Coronary artery (tissue), 2 donors: ENCODE measurements around the gene REXO5.

Source experiments
- DNase-seq: peaks from one replicate; pipeline ENCODE4 v3.0.0-alpha.2; 2017; ENCODE audit warnings: low spot score
- H3K27ac ChIP-seq, 2 donors: fragments of 200-600 bp; sonication (generic); one replicate each; pipeline ENCODE4 v1.5.1; 2016 to 2019
- H3K4me3 ChIP-seq: fragments of 200-600 bp; sonication (generic); 2 replicates; pipeline ENCODE4 v1.5.1; 2016; ENCODE audit warnings: mild to moderate bottlenecking, moderate library complexity
- TF ChIP-seq, protein P1 (sequence below): fragments of 200-600 bp; sonication (generic); IDR thresholded peaks from one replicate; pipeline ENCODE4 v1.5.1; 2019; ENCODE audit warnings: antibody characterized with exemption

Gene REXO5

DNA sequence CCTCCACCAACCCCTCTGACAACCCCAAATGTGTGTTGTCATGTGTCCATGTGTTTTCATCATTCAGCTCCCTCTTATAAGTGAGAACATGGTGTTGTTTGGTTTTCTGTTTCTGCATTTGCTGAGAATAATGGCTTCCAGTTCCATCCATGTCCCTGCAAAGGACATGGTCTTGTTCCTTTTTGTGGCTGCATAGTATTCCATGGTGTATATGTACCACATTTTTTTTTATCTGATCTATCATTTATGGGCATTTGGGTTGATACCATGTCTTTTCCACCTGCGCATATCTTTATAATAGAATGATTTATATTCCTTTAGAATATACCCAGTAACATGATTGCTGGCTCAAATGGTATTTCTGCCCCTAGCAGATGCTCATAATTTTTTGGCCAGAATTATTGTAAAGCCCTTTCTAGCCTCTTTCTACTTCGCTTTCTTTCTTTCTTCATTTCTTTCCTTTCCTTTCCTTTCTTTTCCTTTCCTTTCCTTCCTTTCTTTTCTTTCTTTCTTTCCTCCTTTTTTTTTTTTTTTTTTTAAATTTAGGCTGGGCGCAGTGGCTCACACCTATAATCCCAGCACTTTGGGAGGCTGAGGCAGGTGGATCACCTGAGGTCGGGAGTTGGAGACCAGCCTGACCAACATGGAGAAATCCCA is 12.7 kb downstream of the REXO5 start:
- DNase-seq: no peak
- TF ChIP-seq, protein P1, sequence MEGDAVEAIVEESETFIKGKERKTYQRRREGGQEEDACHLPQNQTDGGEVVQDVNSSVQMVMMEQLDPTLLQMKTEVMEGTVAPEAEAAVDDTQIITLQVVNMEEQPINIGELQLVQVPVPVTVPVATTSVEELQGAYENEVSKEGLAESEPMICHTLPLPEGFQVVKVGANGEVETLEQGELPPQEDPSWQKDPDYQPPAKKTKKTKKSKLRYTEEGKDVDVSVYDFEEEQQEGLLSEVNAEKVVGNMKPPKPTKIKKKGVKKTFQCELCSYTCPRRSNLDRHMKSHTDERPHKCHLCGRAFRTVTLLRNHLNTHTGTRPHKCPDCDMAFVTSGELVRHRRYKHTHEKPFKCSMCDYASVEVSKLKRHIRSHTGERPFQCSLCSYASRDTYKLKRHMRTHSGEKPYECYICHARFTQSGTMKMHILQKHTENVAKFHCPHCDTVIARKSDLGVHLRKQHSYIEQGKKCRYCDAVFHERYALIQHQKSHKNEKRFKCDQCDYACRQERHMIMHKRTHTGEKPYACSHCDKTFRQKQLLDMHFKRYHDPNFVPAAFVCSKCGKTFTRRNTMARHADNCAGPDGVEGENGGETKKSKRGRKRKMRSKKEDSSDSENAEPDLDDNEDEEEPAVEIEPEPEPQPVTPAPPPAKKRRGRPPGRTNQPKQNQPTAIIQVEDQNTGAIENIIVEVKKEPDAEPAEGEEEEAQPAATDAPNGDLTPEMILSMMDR: no peak
- Histone ChIP-seq H3K4me3 (no peak overlapping the region), H3K27ac (no peak overlapping the region)

- no peak for DNase-seq
- TF ChIP-seq, protein P1: no peak
- Histone ChIP-seq H3K27ac (no peak overlapping the region), H3K4me3 (no peak overlapping the region)
Measured at GRCh38 chr16:20821682-20822081, 15.4 kb downstream of the REXO5 start.

GRCh38 chr16:20822521-20823325 is 16.4 kb downstream of the REXO5 start:
- DNase-seq: no peak
- TF ChIP-seq, protein P1: no peak
- Histone ChIP-seq H3K27ac (no peak overlapping the region), H3K4me3 (no peak overlapping the region)

DNA sequence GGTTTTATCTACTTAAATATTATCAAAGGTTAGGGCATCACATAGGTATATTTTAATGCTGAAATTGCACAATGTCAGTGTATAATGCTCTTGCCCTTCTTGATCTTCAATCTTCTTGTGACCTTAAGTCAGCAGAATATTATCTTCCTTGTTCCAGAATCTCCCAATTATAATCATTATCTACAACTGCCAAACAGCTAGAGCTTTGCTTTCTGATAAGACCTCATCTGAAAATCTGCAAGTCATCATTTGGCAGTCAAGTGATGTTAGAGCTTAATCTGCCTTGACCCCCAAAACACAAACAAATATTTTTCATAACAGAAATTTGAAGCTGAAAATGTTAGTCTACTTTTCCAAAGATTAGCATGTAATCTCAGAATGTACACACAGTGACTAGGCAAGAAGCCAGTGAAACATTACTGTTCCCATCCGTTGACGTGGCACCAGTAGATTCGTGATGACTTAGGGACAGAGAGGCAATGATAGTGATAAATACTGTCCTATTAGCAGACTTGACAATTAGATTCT is 19.8 kb downstream of the REXO5 start:
- TF ChIP-seq, protein P1: no peak
- Histone ChIP-seq H3K27ac (no peak overlapping the region), H3K4me3 (no peak overlapping the region)
- no peak for DNase-seq

DNA sequence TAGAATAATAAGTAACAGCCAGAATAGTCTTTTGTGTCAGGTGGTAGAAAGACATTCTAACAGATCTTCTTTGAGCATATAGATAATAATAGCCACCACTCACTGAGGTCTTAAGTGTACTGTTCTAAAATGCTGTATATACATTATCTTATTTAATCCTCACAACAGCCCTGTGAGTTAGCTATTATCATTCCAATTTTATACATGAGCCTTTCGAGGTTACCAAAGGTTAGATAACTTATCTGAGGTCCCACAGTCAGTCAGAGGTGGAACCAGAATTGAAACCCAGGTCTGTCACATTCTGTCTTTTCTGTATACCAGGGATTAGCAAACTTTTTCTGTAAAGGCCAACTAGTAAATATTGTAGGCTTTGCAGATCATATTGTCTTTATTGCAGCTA is 23.2 kb downstream of the REXO5 start:
- Histone ChIP-seq H3K27ac (no peak overlapping the region), H3K4me3 (no peak overlapping the region)
- TF ChIP-seq, protein P1: no peak

GRCh38 chr16:20830372-20830771 is 24.0 kb downstream of the REXO5 start:
- no peak overlapping the region for H3K27ac ChIP-seq
- TF ChIP-seq, protein P1: no peak
- DNase-seq: no peak
- H3K4me3 ChIP-seq: no peak overlapping the region

More for the DNA sequence above, 23.2 kb downstream of the REXO5 start:
- DNase-seq: no peak
